ENCODE data around the gene CALCR.

The CALCR gene

DNA sequence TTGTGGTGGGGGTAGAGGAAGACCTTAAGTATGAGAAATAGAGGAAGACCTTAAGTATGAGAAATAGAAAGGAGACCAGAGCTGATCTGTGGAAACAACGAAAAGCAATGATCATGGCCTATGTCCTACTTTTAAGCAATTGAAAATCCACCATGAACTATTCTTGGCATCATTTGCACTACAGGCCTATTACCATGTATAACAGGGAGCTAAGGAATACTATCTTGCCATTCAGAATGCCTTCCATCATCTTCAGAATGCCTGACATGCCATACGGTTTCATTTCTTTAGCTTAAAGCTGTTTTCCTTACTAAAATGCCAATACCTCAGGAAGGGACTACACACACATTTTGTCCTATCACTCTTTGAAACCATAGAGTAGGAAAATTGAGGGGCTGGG is 127.0 kb downstream of the CALCR start:
- no peak overlapping the region for H3K27ac ChIP-seq (ENCODE audit: low read length)
- H3K9me3 ChIP-seq (ENCODE audit: control insufficient read depth in 2 of 2, low read length in 2 of 2) = no peaks in the 10 kb centered on the region
- H3K4me3 ChIP-seq (ENCODE audit: low read length in 2 of 2) = no peak overlapping the region
- H3K9ac ChIP-seq (ENCODE audit: low read length in 2 of 2) = no peak overlapping the region
- no peaks in the 10 kb centered on the region for H3K4me1 ChIP-seq (ENCODE audit: control insufficient read depth, insufficient read depth, low read length)
- H3K27me3 ChIP-seq (ENCODE audit: control insufficient read depth in 1 of 2, insufficient read depth in 2 of 2, low read length in 2 of 2) = no peaks in the 10 kb centered on the region
- no peaks in the 10 kb centered on the region for H3K36me3 ChIP-seq (ENCODE audit: control insufficient read depth in 2 of 2, insufficient read depth in 2 of 2, low read length in 2 of 2)

DNA sequence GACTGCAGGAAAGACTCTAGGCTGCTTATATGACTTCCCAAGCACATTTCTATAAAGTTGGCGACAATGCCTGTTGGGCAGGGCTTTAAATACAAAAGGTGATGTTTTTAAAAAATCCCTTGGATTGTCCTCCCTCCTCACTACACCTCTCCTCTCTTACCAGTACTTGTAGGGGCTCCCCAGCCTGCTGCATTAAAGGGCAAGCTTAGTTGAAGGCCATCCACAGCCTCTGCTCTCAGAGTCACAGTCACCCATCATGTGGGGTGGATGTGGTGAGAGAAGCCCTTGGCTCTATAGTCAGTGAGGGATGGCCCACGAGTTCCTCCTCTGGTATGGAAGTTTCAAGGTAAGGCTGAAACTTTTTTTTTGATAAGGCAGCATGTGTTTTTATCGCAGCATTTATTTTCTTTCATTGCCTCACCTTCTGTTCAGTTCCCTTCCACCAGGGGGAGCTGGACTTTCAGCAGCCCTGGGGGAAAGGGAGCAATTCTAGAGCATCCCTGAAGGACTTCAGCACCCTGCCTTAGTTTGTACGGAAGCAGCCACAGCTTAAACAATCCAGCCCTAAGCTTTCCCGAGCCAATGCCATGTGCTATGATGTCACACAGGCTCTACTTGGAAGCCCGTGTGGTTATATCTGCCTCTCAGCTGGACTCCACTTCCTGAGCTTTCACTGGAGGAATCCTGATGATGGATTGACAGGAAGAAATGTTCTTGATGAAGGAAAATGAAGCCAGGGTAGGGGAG is 131.9 kb downstream of the CALCR start:
- no peak overlapping the region for H3K27ac ChIP-seq (ENCODE audit: low read length)
- H3K27me3 ChIP-seq (ENCODE audit: control insufficient read depth in 1 of 2, insufficient read depth in 2 of 2, low read length in 2 of 2) = no peaks in the 10 kb centered on the region
- H3K4me3 ChIP-seq (ENCODE audit: low read length in 2 of 2) = no peak overlapping the region
- no peaks in the 10 kb centered on the region for H3K36me3 ChIP-seq (ENCODE audit: control insufficient read depth in 2 of 2, insufficient read depth in 2 of 2, low read length in 2 of 2)
- no peak overlapping the region for H3K9ac ChIP-seq (ENCODE audit: low read length in 2 of 2)
- no peaks in the 10 kb centered on the region for H3K9me3 ChIP-seq (ENCODE audit: control insufficient read depth in 2 of 2, low read length in 2 of 2)
- no peaks in the 10 kb centered on the region for H3K4me1 ChIP-seq (ENCODE audit: control insufficient read depth, insufficient read depth, low read length)

DNA sequence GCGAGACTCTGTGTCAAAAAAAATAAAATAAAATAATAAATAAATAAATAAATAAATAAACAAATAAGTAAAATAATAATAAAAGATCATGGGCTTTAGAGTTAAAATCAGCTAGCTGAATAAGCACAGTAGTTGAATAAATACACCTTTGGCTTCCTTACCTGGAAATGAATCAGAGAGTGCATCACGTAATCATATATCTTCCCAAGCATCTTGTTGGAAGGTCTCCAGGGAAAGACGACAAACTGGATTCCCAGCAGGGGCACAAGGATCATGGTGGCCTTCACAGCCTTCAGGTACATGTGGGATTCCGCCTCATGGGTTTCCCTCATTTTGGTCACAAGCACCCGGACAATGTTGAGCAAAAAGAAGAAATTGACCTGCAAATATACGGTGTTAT is 138.7 kb downstream of the CALCR start:
- Histone ChIP-seq H3K27ac (ENCODE audit: low read length) (no peak overlapping the region), H3K9ac (ENCODE audit: low read length in 2 of 2) (no peak overlapping the region), H3K36me3 (ENCODE audit: control insufficient read depth in 2 of 2, insufficient read depth in 2 of 2, low read length in 2 of 2) (no peaks in the 10 kb centered on the region), H3K27me3 (ENCODE audit: control insufficient read depth in 1 of 2, insufficient read depth in 2 of 2, low read length in 2 of 2) (no peaks in the 10 kb centered on the region), H3K4me1 (ENCODE audit: control insufficient read depth, insufficient read depth, low read length) (no peaks in the 10 kb centered on the region), H3K4me3 (ENCODE audit: low read length in 2 of 2) (no peak overlapping the region), H3K9me3 (ENCODE audit: control insufficient read depth in 2 of 2, low read length in 2 of 2) (no peaks in the 10 kb centered on the region)

DNA sequence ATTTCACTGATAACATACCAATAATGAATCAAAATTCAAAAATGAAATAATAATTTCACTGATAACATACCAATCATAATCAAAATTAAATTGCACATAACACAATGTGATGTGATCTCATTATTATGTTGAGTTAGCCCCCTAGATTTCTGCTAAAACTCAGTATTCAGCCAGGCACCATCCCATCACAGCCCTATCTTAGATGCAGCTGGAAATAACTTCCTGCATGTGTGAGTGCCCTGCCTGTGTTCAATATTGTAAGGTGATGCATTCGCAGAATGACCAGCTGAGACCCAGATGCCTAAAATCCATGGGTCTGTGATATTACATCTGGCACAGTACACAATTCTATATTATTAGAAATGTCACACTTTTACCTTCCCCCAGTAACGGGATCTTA is 142.4 kb downstream of the CALCR start:
- Histone ChIP-seq H3K27me3 (ENCODE audit: control insufficient read depth in 1 of 2, insufficient read depth in 2 of 2, low read length in 2 of 2) (no peaks in the 10 kb centered on the region), H3K4me3 (ENCODE audit: low read length in 2 of 2) (no peak overlapping the region), H3K9me3 (ENCODE audit: control insufficient read depth in 2 of 2, low read length in 2 of 2) (no peaks in the 10 kb centered on the region), H3K27ac (ENCODE audit: low read length) (no peak overlapping the region), H3K36me3 (ENCODE audit: control insufficient read depth in 2 of 2, insufficient read depth in 2 of 2, low read length in 2 of 2) (no peaks in the 10 kb centered on the region), H3K9ac (ENCODE audit: low read length in 2 of 2) (no peak overlapping the region), H3K4me1 (ENCODE audit: control insufficient read depth, insufficient read depth, low read length) (no peaks in the 10 kb centered on the region)

DNA sequence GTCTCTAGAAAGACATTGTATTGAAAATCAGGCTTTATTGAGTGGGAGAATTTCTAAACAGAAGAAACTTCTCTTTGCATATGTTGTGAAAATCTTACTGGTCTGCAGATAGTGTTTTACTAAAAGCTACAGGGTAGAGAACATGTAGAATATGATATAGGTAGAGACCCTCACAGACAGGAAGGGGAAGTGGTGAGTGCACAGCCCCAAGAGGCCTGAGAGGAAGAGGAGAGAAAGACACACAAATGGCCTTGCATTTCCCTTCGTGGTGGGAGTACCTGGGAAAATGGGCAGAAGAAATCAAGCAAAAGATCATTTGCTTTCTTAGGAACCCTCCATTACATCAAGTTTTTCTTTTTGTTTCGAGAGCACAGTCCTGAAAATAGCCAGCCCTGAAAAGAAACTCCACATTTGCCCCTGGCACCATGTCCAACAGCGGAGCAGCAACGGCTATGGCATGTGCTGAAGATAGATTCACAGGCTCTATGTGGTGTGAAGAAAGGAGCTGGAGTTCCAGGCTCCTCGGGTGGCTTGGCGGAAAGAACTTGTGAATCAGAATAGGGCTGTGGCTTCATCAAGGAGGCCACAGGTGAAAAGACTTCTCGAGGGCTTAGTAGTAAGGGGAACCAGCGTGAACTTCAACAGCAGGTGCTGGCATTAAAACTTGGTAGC is 143.5 kb downstream of the CALCR start:
- no peaks in the 10 kb centered on the region for H3K27me3 ChIP-seq (ENCODE audit: control insufficient read depth in 1 of 2, insufficient read depth in 2 of 2, low read length in 2 of 2)
- no peaks in the 10 kb centered on the region for H3K4me1 ChIP-seq (ENCODE audit: control insufficient read depth, insufficient read depth, low read length)
- no peaks in the 10 kb centered on the region for H3K9me3 ChIP-seq (ENCODE audit: control insufficient read depth in 2 of 2, low read length in 2 of 2)
- H3K4me3 ChIP-seq (ENCODE audit: low read length in 2 of 2) = no peak overlapping the region
- no peak overlapping the region for H3K9ac ChIP-seq (ENCODE audit: low read length in 2 of 2)
- no peaks in the 10 kb centered on the region for H3K36me3 ChIP-seq (ENCODE audit: control insufficient read depth in 2 of 2, insufficient read depth in 2 of 2, low read length in 2 of 2)
- no peak overlapping the region for H3K27ac ChIP-seq (ENCODE audit: low read length)

DNA sequence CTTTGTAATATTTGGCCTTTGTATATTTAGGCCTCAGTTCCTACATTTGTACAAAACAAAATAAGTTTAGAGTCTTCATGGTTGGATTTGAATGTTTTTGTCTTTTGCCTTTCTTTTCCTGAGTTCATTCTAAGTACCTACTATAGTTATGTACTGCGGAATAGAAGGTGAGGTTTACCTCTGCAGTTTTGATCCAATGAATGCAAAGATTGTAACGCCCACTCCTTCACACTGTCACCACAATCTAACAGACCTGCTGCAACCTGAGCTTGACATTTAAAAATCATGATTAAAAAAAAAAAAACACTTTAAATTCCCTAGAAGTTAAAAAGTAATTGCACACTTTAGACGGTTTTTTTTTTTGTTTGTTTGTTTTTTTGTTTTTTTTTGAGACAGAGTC is 145.0 kb downstream of the CALCR start:
- Histone ChIP-seq H3K27me3 (ENCODE audit: control insufficient read depth in 1 of 2, insufficient read depth in 2 of 2, low read length in 2 of 2) (no peaks in the 10 kb centered on the region), H3K9me3 (ENCODE audit: control insufficient read depth in 2 of 2, low read length in 2 of 2) (no peaks in the 10 kb centered on the region), H3K36me3 (ENCODE audit: control insufficient read depth in 2 of 2, insufficient read depth in 2 of 2, low read length in 2 of 2) (no peaks in the 10 kb centered on the region), H3K4me1 (ENCODE audit: control insufficient read depth, insufficient read depth, low read length) (no peaks in the 10 kb centered on the region), H3K27ac (ENCODE audit: low read length) (no peak overlapping the region), H3K9ac (ENCODE audit: low read length in 2 of 2) (no peak overlapping the region), H3K4me3 (ENCODE audit: low read length in 2 of 2) (no peak overlapping the region)

DNA sequence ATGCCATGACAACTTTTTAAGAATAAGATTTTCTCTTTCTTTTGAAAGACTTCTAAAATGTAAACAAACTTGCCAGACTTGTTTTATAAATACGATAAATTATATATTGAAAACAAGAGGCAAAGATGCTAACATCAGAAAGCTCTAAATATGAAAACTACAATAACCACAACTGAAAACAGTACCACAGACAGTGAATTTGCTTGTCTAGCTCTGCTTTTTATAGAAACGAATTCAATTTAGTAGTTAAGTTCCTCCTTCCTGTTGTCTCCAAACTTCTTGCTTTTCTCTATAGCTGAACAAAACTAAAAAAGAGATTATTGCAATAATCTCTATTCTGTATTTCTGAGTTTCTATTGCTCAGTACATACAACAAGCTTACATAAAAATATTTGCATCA is 147.4 kb downstream of the CALCR start:
- H3K4me1 ChIP-seq (ENCODE audit: control insufficient read depth, insufficient read depth, low read length) = no peaks in the 10 kb centered on the region
- no peaks in the 10 kb centered on the region for H3K9me3 ChIP-seq (ENCODE audit: control insufficient read depth in 2 of 2, low read length in 2 of 2)
- H3K27me3 ChIP-seq (ENCODE audit: control insufficient read depth in 1 of 2, insufficient read depth in 2 of 2, low read length in 2 of 2) = no peaks in the 10 kb centered on the region
- H3K9ac ChIP-seq (ENCODE audit: low read length in 2 of 2) = no peak overlapping the region
- no peak overlapping the region for H3K4me3 ChIP-seq (ENCODE audit: low read length in 2 of 2)
- H3K36me3 ChIP-seq (ENCODE audit: control insufficient read depth in 2 of 2, insufficient read depth in 2 of 2, low read length in 2 of 2) = no peaks in the 10 kb centered on the region
- no peak overlapping the region for H3K27ac ChIP-seq (ENCODE audit: low read length)

DNA sequence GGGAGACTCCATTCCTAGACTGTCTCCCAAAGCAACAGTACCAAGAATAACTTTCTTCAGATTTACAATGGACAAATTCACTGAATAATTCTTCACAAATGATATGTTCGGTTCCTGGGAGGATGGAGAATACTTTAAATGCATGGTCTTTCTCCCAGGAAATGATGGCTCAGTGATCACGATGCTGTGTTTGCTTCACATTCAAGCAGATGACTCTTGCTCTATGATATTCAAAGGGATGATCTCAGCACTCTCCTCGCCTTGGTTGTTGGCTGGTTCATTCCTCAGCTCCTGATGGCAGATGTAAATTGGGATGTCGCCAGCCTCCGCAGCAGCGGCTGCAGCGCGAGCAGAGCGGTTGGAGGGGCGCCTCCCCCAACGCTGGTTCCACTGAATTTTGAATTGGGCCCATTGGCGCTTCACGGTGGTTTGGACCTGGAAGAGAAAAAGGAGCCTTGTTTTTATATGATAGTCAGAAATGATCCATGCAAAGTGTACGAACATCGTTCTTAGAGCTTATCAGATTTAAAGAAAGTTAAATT is 148.3 kb downstream of the CALCR start:
- Histone ChIP-seq H3K4me1 (ENCODE audit: control insufficient read depth, insufficient read depth, low read length) (no peaks in the 10 kb centered on the region), H3K9me3 (ENCODE audit: control insufficient read depth in 2 of 2, low read length in 2 of 2) (no peaks in the 10 kb centered on the region), H3K27ac (ENCODE audit: low read length) (no peak overlapping the region), H3K9ac (ENCODE audit: low read length in 2 of 2) (no peak overlapping the region), H3K36me3 (ENCODE audit: control insufficient read depth in 2 of 2, insufficient read depth in 2 of 2, low read length in 2 of 2) (no peaks in the 10 kb centered on the region), H3K27me3 (ENCODE audit: control insufficient read depth in 1 of 2, insufficient read depth in 2 of 2, low read length in 2 of 2) (no peaks in the 10 kb centered on the region), H3K4me3 (ENCODE audit: low read length in 2 of 2) (no peak overlapping the region)

DNA sequence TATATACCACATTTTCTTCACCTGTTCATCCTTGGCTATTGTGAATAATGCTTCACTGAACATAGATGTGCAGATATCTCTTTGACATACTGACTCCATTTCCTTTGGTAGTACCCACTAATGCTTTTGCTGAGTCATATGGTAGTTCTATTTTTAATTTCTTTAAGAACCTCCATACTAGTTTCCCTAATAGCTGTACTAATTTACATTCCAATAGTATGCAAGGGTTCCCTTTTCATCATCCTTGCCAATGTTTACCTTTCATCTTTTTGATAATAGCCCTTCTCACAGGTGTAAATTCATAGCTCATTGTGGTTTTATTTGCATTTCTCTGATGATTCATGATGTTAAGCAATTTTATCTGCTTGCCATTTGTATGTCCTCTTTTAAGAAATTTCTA is 159.9 kb downstream of the CALCR start:
- H3K4me3 ChIP-seq (ENCODE audit: low read length in 2 of 2) = no peak overlapping the region
- H3K9ac ChIP-seq (ENCODE audit: low read length in 2 of 2) = no peak overlapping the region
- no peaks in the 10 kb centered on the region for H3K27me3 ChIP-seq (ENCODE audit: control insufficient read depth in 1 of 2, insufficient read depth in 2 of 2, low read length in 2 of 2)
- H3K4me1 ChIP-seq (ENCODE audit: control insufficient read depth, insufficient read depth, low read length) = no peaks in the 10 kb centered on the region
- H3K27ac ChIP-seq (ENCODE audit: low read length) = no peak overlapping the region
- H3K36me3 ChIP-seq (ENCODE audit: control insufficient read depth in 2 of 2, insufficient read depth in 2 of 2, low read length in 2 of 2) = no peaks in the 10 kb centered on the region
- no peaks in the 10 kb centered on the region for H3K9me3 ChIP-seq (ENCODE audit: control insufficient read depth in 2 of 2, low read length in 2 of 2)

DNA sequence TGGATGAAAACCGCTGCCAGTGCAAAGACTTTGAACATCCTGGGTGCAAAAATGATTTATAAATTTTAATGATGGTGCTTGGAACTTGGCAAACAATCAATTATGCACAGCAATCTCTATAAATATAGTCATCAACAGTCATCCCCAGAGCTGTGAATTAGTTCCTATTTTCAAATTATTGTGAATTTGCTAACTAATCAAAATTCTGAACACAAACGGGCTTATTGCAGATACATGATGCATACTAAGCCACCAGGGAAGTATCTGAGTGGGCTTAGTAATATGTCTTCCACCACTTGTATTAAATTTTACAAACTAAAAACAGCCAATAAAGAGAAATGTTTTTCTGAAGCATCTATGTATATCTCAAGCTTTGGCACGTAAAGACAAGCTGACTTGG is 165.2 kb downstream of the CALCR start:
- Histone ChIP-seq H3K36me3 (ENCODE audit: control insufficient read depth in 2 of 2, insufficient read depth in 2 of 2, low read length in 2 of 2) (no peaks in the 10 kb centered on the region), H3K4me1 (ENCODE audit: control insufficient read depth, insufficient read depth, low read length) (no peaks in the 10 kb centered on the region), H3K27me3 (ENCODE audit: control insufficient read depth in 1 of 2, insufficient read depth in 2 of 2, low read length in 2 of 2) (no peaks in the 10 kb centered on the region), H3K9ac (ENCODE audit: low read length in 2 of 2) (no peak overlapping the region), H3K27ac (ENCODE audit: low read length) (no peak overlapping the region), H3K9me3 (ENCODE audit: control insufficient read depth in 2 of 2, low read length in 2 of 2) (peaks cover 0 to 10% of the 10 kb centered on the region in 2 donors), H3K4me3 (ENCODE audit: low read length in 2 of 2) (no peak overlapping the region)

DNA sequence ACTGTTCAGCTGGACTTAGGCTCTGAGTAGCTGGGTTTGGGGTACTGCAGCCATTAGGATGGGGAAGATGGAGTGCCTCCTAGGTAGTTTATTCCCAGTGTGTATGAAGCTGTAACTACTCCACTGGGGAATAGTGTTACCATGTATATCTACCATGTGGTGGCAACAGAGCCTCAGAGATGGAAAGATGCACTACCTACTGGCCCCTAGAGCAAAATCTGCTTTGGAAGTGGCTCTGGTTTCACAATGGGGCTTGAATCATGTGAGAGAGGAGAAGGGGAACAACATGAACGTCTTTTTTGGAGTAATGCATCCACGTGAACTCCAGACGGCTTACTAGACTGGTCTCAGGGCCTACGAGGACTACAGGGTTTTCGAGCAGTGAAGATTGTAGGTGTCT is 167.3 kb downstream of the CALCR start:
- no peaks in the 10 kb centered on the region for H3K36me3 ChIP-seq (ENCODE audit: control insufficient read depth in 2 of 2, insufficient read depth in 2 of 2, low read length in 2 of 2)
- no peaks in the 10 kb centered on the region for H3K27me3 ChIP-seq (ENCODE audit: control insufficient read depth in 1 of 2, insufficient read depth in 2 of 2, low read length in 2 of 2)
- no peak overlapping the region for H3K4me3 ChIP-seq (ENCODE audit: low read length in 2 of 2)
- H3K27ac ChIP-seq (ENCODE audit: low read length) = no peak overlapping the region
- no peak overlapping the region for H3K9ac ChIP-seq (ENCODE audit: low read length in 2 of 2)
- peaks cover 0 to 11% of the 10 kb centered on the region in 2 donors for H3K9me3 ChIP-seq (ENCODE audit: control insufficient read depth in 2 of 2, low read length in 2 of 2)
- no peaks in the 10 kb centered on the region for H3K4me1 ChIP-seq (ENCODE audit: control insufficient read depth, insufficient read depth, low read length)
